GM12878 (cell line): ENCODE measurements around the gene TMEM167A. TPM values are rescaled to one million over a fixed set of nuclear protein-coding genes. Genes with fewer than 3 reads are reported as not detected.

Experiments
- ATAC-seq: fragments of 200-7000 bp; cut with Tn5 transposase; 3 replicates; pipeline ENCODE4 v1.9.1; 2020; ENCODE audit warnings: mild to moderate bottlenecking, moderate library complexity
- BruUV-seq: library from RNA; stranded (reverse); fragments of 400-500 nt; replicated peaks from 2 replicates; lab custom pipeline; 2021; lab: Mats Ljungman, UMichigan
- CTCF ChIA-PET: fragments of 300-600 bp; sonication (Branson Sonifier 250); formaldehyde crosslinking; extraction: SDS; loops from one replicate; lab custom pipeline; 2021; ENCODE audit warnings: inconsistent platforms; lab: Yijun Ruan, JAX
- POLR2A ChIA-PET: fragments of 350-600 bp; formaldehyde crosslinking; extraction: SDS; loops from one replicate; lab custom pipeline; 2021; ENCODE audit warnings: inconsistent platforms; lab: Charles Lee
- RAD21 ChIA-PET: fragments of 300-600 bp; sonication (Branson Sonifier 250); formaldehyde crosslinking; loops from one replicate; lab custom pipeline; 2023; ENCODE audit warnings: antibody characterized with exemption; ENCODE audit not compliant: unreplicated experiment; lab: Charles Lee
- SMC1A ChIA-PET: fragments of 300-600 bp; sonication (Branson Sonifier 250); formaldehyde crosslinking; loops from one replicate; lab custom pipeline; 2023; ENCODE audit not compliant: unreplicated experiment, uncharacterized antibody; lab: Charles Lee
- DNase-seq: peaks from one replicate; pipeline ENCODE4 v3.0.0-alpha.2; 2011; ENCODE audit warnings: low read depth, low spot score
- FAIRE-seq: peaks from 3 replicates; lab custom pipeline; 2011; peaks lifted over from hg19 to GRCh38; lab: Jason Lieb, UNC
- H2AFZ ChIP-seq: 2 replicates; pipeline ENCODE4 v1.6.0; 2011; ENCODE audit warnings: low read depth, low read length, control low read depth; ENCODE audit not compliant: control insufficient read depth
- H3K27ac ChIP-seq: 2 replicates; pipeline ENCODE4 v1.5.1; 2011; ENCODE audit warnings: control low read depth; ENCODE audit not compliant: control insufficient read depth, insufficient read depth
- H3K27me3 ChIP-seq, 2 experiments: replicated peaks in 1 of 2; 2 replicates each; pipeline versions ENCODE4 v1.6.0 to v1.6.1; 2011; ENCODE audit warnings: low read length in 1 of 2; ENCODE audit not compliant: control insufficient read depth in 2 of 2, insufficient read depth in 2 of 2
- H3K36me3 ChIP-seq, 2 experiments: 2 replicates each; pipeline ENCODE4 v1.5.1; 2011; ENCODE audit warnings: low read length in 1 of 2; ENCODE audit not compliant: control insufficient read depth in 2 of 2, insufficient read depth in 2 of 2
- H3K4me1 ChIP-seq: 2 replicates; pipeline ENCODE4 v1.6.1; 2011; ENCODE audit warnings: mild to moderate bottlenecking, low read length, moderate library complexity, mixed read lengths; ENCODE audit not compliant: control insufficient read depth, insufficient read depth
- H3K4me2 ChIP-seq: 2 replicates; pipeline ENCODE4 v1.6.0; 2011; ENCODE audit warnings: control low read depth; ENCODE audit not compliant: control insufficient read depth, insufficient read depth
- H3K4me3 ChIP-seq: fragments of 200-600 bp; sonication (generic); 2 replicates; pipeline ENCODE4 v1.5.1; 2016
- H3K79me2 ChIP-seq: 2 replicates; pipeline ENCODE4 v1.6.0; 2011; ENCODE audit warnings: low read length; ENCODE audit not compliant: control insufficient read depth, insufficient read depth
- H3K9ac ChIP-seq: 2 replicates; pipeline ENCODE4 v1.8.0; 2011; ENCODE audit warnings: low read length, control low read depth, mixed read lengths; ENCODE audit not compliant: control insufficient read depth, insufficient read depth
- H3K9me3 ChIP-seq: replicated peaks from 3 replicates; pipeline ENCODE4 v1.5.1; 2011; ENCODE audit warnings: mild to moderate bottlenecking, low read length; ENCODE audit not compliant: control insufficient read depth, insufficient read depth
- H4K20me1 ChIP-seq: 2 replicates; pipeline ENCODE4 v1.6.0; 2011; ENCODE audit not compliant: control insufficient read depth, insufficient read depth
- ASH2L ChIP-seq: fragments of 300-600, 200-600 bp; sonication (generic); IDR thresholded peaks from 2 replicates; pipeline ENCODE4 v1.6.1; 2017; ENCODE audit warnings: low read depth, mild to moderate bottlenecking, borderline replicate concordance
- ATF3 ChIP-seq: IDR thresholded peaks from 2 replicates; pipeline ENCODE4 v1.6.1; 2011; ENCODE audit warnings: low read depth, mild to moderate bottlenecking, low read length, moderate library complexity, borderline replicate concordance; ENCODE audit errors: extremely low read depth
- BCL11A ChIP-seq: IDR thresholded peaks from 2 replicates; pipeline ENCODE4 v1.6.1; 2011; ENCODE audit warnings: low read depth, low read length
- BRCA1 ChIP-seq: IDR thresholded peaks from 2 replicates; pipeline ENCODE4 v1.6.1; 2011; ENCODE audit warnings: low read depth, low read length, improper control_type of control experiment
- CBX3 ChIP-seq: fragments of 200-600 bp; sonication (generic); IDR thresholded peaks from 2 replicates; pipeline ENCODE4 v1.6.1; 2016; ENCODE audit warnings: low read depth, borderline replicate concordance
- E2F4 ChIP-seq: IDR thresholded peaks from 2 replicates; pipeline ENCODE4 v1.6.1; 2012; ENCODE audit warnings: low read depth, low read length, improper control_type of control experiment
- EED ChIP-seq: sonication (generic); IDR thresholded peaks from 2 replicates; pipeline ENCODE4 v1.6.1; 2016; ENCODE audit warnings: antibody characterized with exemption, low read depth
- ESRRA ChIP-seq: IDR thresholded peaks from 2 replicates; pipeline ENCODE4 v1.6.1; 2012; ENCODE audit warnings: mild to moderate bottlenecking, low read length, improper control_type of control experiment
- HCFC1 ChIP-seq: fragments of 150-350 bp; IDR thresholded peaks from 2 replicates; pipeline ENCODE4 v1.6.1; 2014; ENCODE audit warnings: low read length
- NR2C1 ChIP-seq: fragments of 450-650 bp; IDR thresholded peaks from 2 replicates; pipeline ENCODE4 v1.6.1; 2017; ENCODE audit warnings: antibody characterized with exemption, mild to moderate bottlenecking, moderate library complexity
- PBX3 ChIP-seq: IDR thresholded peaks from 2 replicates; pipeline ENCODE4 v1.6.1; 2011; ENCODE audit warnings: mild to moderate bottlenecking, low read depth, low read length, moderate library complexity; ENCODE audit not compliant: insufficient replicate concordance
- PML ChIP-seq: IDR thresholded peaks from 2 replicates; pipeline ENCODE4 v1.6.1; 2012; ENCODE audit warnings: low read length, inconsistent platforms
- ZNF592 ChIP-seq: fragments of 450-650 bp; IDR thresholded peaks from 2 replicates; pipeline ENCODE4 v1.6.1; 2017; ENCODE audit warnings: mild to moderate bottlenecking, moderate library complexity
- ZZZ3 ChIP-seq: IDR thresholded peaks from 2 replicates; pipeline ENCODE4 v1.6.1; 2011; ENCODE audit warnings: low read depth; ENCODE audit not compliant: control insufficient read depth, insufficient read length
- WGBS: methylation state at CpG from one replicate; pipeline ENCODE4 v1.1.6; 2016; ENCODE audit warnings: low lambda C conversion rate; ENCODE audit not compliant: insufficient replicate concordance, insufficient coverage; ENCODE audit errors: missing lambda C conversion rate; 5-methylcytosine and 5-hydroxymethylcytosine counted together
- in situ Hi-C: fragments of 300-500 bp; cut with MboI; formaldehyde crosslinking; loops from 9 replicates; pipeline ENCODE4 v1.14.3; 2018; ENCODE audit warnings: mixed read lengths
- intact Hi-C: fragments of 100-400 bp; cut with micrococcal nuclease; formaldehyde crosslinking; loops from one replicate; pipeline ENCODE4 v1.14.2; 2022; ENCODE audit not compliant: unreplicated experiment
- polyA plus RNA-seq, 11 experiments: library from polyadenylated mRNA; depleted of rRNA in 4 of 11; unstranded in 6 of 11; stranded (reverse) in 5 of 11; fragments of >200 nt; fragmentation: Nextera tagmentation in 4 of 11; fragmentation: Illumina TruSeq in 1 of 11; extraction: Ambion mirVana in 4 of 11; extraction: Trizol in 1 of 11; gene quantifications; 1 replicate in 1 of 11; 2 replicates in 10 of 11; pipeline versions ENCODE4 v1.2.1 to v1.2.3, GENCODE V29; 2011 to 2016; ENCODE audit warnings: inconsistent platforms in 2 of 11, missing spikeins in 2 of 11, low read depth in 1 of 11
- total RNA-seq, 4 experiments: library from RNA; depleted of rRNA in 3 of 4; stranded (reverse); fragments of >200 nt in 3 of 4; fragmentation: Illumina TruSeq in 1 of 4; extraction: Trizol in 1 of 4; gene quantifications; 2 replicates each; pipeline versions ENCODE4 v1.2.1 to v1.2.3, GENCODE V29; 2013 to 2021
- TF ChIP-seq, protein P1 (sequence below): fragments of 150-350 bp; IDR thresholded peaks from 2 replicates; pipeline ENCODE4 v1.6.1; 2014; ENCODE audit warnings: mild to moderate bottlenecking, low read depth, low read length

Gene TMEM167A
- total and polyA plus RNA-seq, 10 of the 15 experiments (the other 5 are each of a cell fraction or from before 2014, with no cell fraction given): 29.5 to 363 (median 85.6) TPM

GRCh38 chr5:83069096-83069799, 7.9 kb downstream of the TMEM167A start:
- FAIRE-seq (no peak), ATAC-seq (no peak), DNase-seq (no peak)
- Histone ChIP-seq H3K9ac (no peak overlapping the region), H3K36me3 (no peaks in the 10 kb centered on the region; a peak in 2 of 4 replicates), H2AFZ (no peak overlapping the region), H3K27me3 (no peaks in the 10 kb centered on the region), H3K79me2 (peaks cover 83% of the 10 kb centered on the region), H3K27ac (no peak overlapping the region), H3K4me2 (no peak overlapping the region), H3K4me3 (no peak overlapping the region), H4K20me1 (no peaks in the 10 kb centered on the region), H3K4me1 (no peaks in the 10 kb centered on the region), H3K9me3 (peaks cover 2% of the 10 kb centered on the region; the same call in 2 of the 3 replicates)
- BruUV-seq: no TSS peak
- WGBS: 95% methylated on average over 2 of the region's 2 CpGs
- ChIA-PET POLR2A (no interaction called here), SMC1A (no interaction called here), CTCF (no interaction called here), RAD21 (no interaction called here)
- in situ Hi-C loops: no loop called here
- intact Hi-C loops: no loop called here
- TF ChIP-seq PML (no peak), ATF3 (no peak), BRCA1 (no peak), E2F4 (no peak), PBX3 (no peak), ZZZ3 (no peak), HCFC1 (no peak), EED (no peak), ESRRA (no peak), ZNF592 (no peak), NR2C1 (no peak), BCL11A (no peak), CBX3 (no peak), ASH2L (no peak)
- TF ChIP-seq, protein P1, sequence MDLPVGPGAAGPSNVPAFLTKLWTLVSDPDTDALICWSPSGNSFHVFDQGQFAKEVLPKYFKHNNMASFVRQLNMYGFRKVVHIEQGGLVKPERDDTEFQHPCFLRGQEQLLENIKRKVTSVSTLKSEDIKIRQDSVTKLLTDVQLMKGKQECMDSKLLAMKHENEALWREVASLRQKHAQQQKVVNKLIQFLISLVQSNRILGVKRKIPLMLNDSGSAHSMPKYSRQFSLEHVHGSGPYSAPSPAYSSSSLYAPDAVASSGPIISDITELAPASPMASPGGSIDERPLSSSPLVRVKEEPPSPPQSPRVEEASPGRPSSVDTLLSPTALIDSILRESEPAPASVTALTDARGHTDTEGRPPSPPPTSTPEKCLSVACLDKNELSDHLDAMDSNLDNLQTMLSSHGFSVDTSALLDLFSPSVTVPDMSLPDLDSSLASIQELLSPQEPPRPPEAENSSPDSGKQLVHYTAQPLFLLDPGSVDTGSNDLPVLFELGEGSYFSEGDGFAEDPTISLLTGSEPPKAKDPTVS: no peak
